ENCODE data around the gene EDN1.

EDN1 gene

GRCh38 chr6:12343440-12344162 is 53.4 kb downstream of the EDN1 start:
- H2AFZ ChIP-seq (ENCODE audit: low read depth, low read length) = no peak overlapping the region
- no peaks in the 10 kb centered on the region for H3K27me3 ChIP-seq (ENCODE audit: insufficient read depth, low read length, poor library complexity)
- H3K9ac ChIP-seq (ENCODE audit: low read depth, low read length) = no peak overlapping the region
- no peak overlapping the region for H3K4me3 ChIP-seq (ENCODE audit: low read depth in 1 of 2, low read length in 2 of 2)
- no peak overlapping the region for H3K4me2 ChIP-seq (ENCODE audit: insufficient read depth, low read length)
- no peaks in the 10 kb centered on the region for H3K4me1 ChIP-seq (ENCODE audit: insufficient read depth, low read length)
- H3K27ac ChIP-seq (ENCODE audit: low read length) = no peak overlapping the region
- no peaks in the 10 kb centered on the region for H3K9me3 ChIP-seq (ENCODE audit: insufficient read depth, low read length, severe bottlenecking)
- TF ChIP-seq EZH2 (IDR thresholded peaks at IDR 0.05; ENCODE audit: borderline replicate concordance, low read depth, low read length, severe bottlenecking) (no peak), CTCF (IDR thresholded peaks at IDR 0.05; ENCODE audit: borderline replicate concordance, extremely low read depth, low read length, poor library complexity, severe bottlenecking) (no peak)
- ATAC-seq (ENCODE audit: insufficient read depth, low read depth) = no peak
- H3K79me2 ChIP-seq (ENCODE audit: insufficient read depth, low read length) = no peaks in the 10 kb centered on the region
- H4K20me1 ChIP-seq (ENCODE audit: insufficient read depth, low read length) = no peaks in the 10 kb centered on the region
- no peaks in the 10 kb centered on the region for H3K36me3 ChIP-seq (ENCODE audit: insufficient read depth, low read length)
- DNase-seq = no peak

- Histone ChIP-seq H3K4me3 (ENCODE audit: low read depth in 1 of 2, low read length in 2 of 2) (no peak overlapping the region), H3K36me3 (ENCODE audit: insufficient read depth, low read length) (no peaks in the 10 kb centered on the region), H3K79me2 (ENCODE audit: insufficient read depth, low read length) (no peaks in the 10 kb centered on the region), H3K4me1 (ENCODE audit: insufficient read depth, low read length) (no peaks in the 10 kb centered on the region), H3K9ac (ENCODE audit: low read depth, low read length) (no peak overlapping the region), H3K27me3 (ENCODE audit: insufficient read depth, low read length, poor library complexity) (no peaks in the 10 kb centered on the region), H2AFZ (ENCODE audit: low read depth, low read length) (no peak overlapping the region), H3K4me2 (ENCODE audit: insufficient read depth, low read length) (no peak overlapping the region), H3K27ac (ENCODE audit: low read length) (no peak overlapping the region), H3K9me3 (ENCODE audit: insufficient read depth, low read length, severe bottlenecking) (no peaks in the 10 kb centered on the region), H4K20me1 (ENCODE audit: insufficient read depth, low read length) (no peaks in the 10 kb centered on the region)
- no peak for DNase-seq
- TF ChIP-seq EZH2 (IDR thresholded peaks at IDR 0.05; ENCODE audit: borderline replicate concordance, low read depth, low read length, severe bottlenecking) = no peak
- no peak for TF ChIP-seq CTCF (IDR thresholded peaks at IDR 0.05; ENCODE audit: borderline replicate concordance, extremely low read depth, low read length, poor library complexity, severe bottlenecking)
- ATAC-seq (ENCODE audit: insufficient read depth, low read depth) = no peak
Observed at GRCh38 chr6:12344296-12344695, 54.1 kb downstream of the EDN1 start.

GRCh38 chr6:12344961-12345693 is 55.0 kb downstream of the EDN1 start:
- Histone ChIP-seq H3K79me2 (ENCODE audit: insufficient read depth, low read length) (no peaks in the 10 kb centered on the region), H3K4me2 (ENCODE audit: insufficient read depth, low read length) (no peak overlapping the region), H3K27me3 (ENCODE audit: insufficient read depth, low read length, poor library complexity) (no peaks in the 10 kb centered on the region), H4K20me1 (ENCODE audit: insufficient read depth, low read length) (no peaks in the 10 kb centered on the region), H3K4me1 (ENCODE audit: insufficient read depth, low read length) (no peaks in the 10 kb centered on the region), H3K9me3 (ENCODE audit: insufficient read depth, low read length, severe bottlenecking) (no peaks in the 10 kb centered on the region), H3K9ac (ENCODE audit: low read depth, low read length) (no peak overlapping the region), H2AFZ (ENCODE audit: low read depth, low read length) (no peak overlapping the region), H3K4me3 (ENCODE audit: low read depth in 1 of 2, low read length in 2 of 2) (no peak overlapping the region), H3K27ac (ENCODE audit: low read length) (no peak overlapping the region), H3K36me3 (ENCODE audit: insufficient read depth, low read length) (no peaks in the 10 kb centered on the region)
- no peak for DNase-seq
- TF ChIP-seq CTCF (IDR thresholded peaks at IDR 0.05; ENCODE audit: borderline replicate concordance, extremely low read depth, low read length, poor library complexity, severe bottlenecking) (no peak), EZH2 (IDR thresholded peaks at IDR 0.05; ENCODE audit: borderline replicate concordance, low read depth, low read length, severe bottlenecking) (no peak)
- no peak for ATAC-seq (ENCODE audit: insufficient read depth, low read depth)

Data from DND-41 (cell line).